Upper lobe of left lung (tissue), 6 donors: ENCODE measurements around the gene CLMN. TPM values are rescaled to one million over a fixed set of nuclear protein-coding genes. Genes with fewer than 3 reads are reported as not detected.
A peak's percentile ranks its signal among the peaks of the same experiment; 100 is the strongest.

Experiments
- ATAC-seq, 2 donors: fragments of 200-7000 bp; cut with Tn5 transposase; one replicate each; pipeline ENCODE4 v1.9.1; 2022; ENCODE audit warnings: mild to moderate bottlenecking in 2 of 2, moderate library complexity in 2 of 2; ENCODE audit not compliant: low FRiP score in 2 of 2
- DNase-seq, 2 donors: peaks; one replicate each; pipeline ENCODE4 v3.0.0-alpha.2; 2019 to 2020
- H3K27ac ChIP-seq, 4 donors: fragments of 200-600 bp; sonication (generic); one replicate each; pipeline ENCODE4 v1.5.1; 2016 to 2019
- H3K27me3 ChIP-seq, 4 donors: fragments of 200-600 bp; sonication (generic); one replicate each; pipeline ENCODE4 v1.5.1; 2017 to 2019
- H3K36me3 ChIP-seq, 4 donors: fragments of 200-600 bp; sonication (generic); one replicate each; pipeline ENCODE4 v1.5.1; 2016 to 2019
- H3K4me1 ChIP-seq, 4 donors: fragments of 200-600 bp; sonication (generic); one replicate each; pipeline ENCODE4 v1.5.1; 2018 to 2019
- H3K4me3 ChIP-seq, 4 donors: fragments of 200-600 bp; sonication (generic); one replicate each; pipeline ENCODE4 v1.5.1; 2017 to 2019; ENCODE audit warnings: mild to moderate bottlenecking in 2 of 4, moderate library complexity in 1 of 4
- H3K9me3 ChIP-seq, 4 donors: fragments of 200-600 bp; sonication (generic); one replicate each; pipeline ENCODE4 v1.5.1; 2018 to 2019
- CTCF ChIP-seq, 6 experiments: fragments of 450-650 bp in 4 of 6; fragments of 200-600 bp in 2 of 6; sonication (generic) in 2 of 6; IDR thresholded peaks; one replicate each; pipeline ENCODE4 v1.5.1; 2016 to 2019; ENCODE audit warnings: antibody characterized with exemption in 6 of 6
- EP300 ChIP-seq, 4 donors: sonication (generic); formaldehyde crosslinking; IDR thresholded peaks; one replicate each; pipeline ENCODE4 v1.5.1; 2017; ENCODE audit warnings: antibody characterized with exemption in 4 of 4, control low read depth in 2 of 4
- POLR2A ChIP-seq, 4 donors: fragments of 450-650 bp; IDR thresholded peaks; one replicate each; pipeline ENCODE4 v1.5.1; 2016 to 2017; ENCODE audit warnings: antibody characterized with exemption in 4 of 4, mild to moderate bottlenecking in 2 of 4
- POLR2AphosphoS5 ChIP-seq, 2 donors: sonication (generic); formaldehyde crosslinking; IDR thresholded peaks; one replicate each; pipeline ENCODE4 v1.5.1; 2017; ENCODE audit warnings: antibody characterized with exemption in 2 of 2
- WGBS, 2 donors: methylation state at CpG; one replicate each; pipeline ENCODE4 v1.1.5; 2017 to 2018; 5-methylcytosine and 5-hydroxymethylcytosine counted together
- total RNA-seq, 6 donors: library from RNA; depleted of rRNA in 4 of 6; stranded (reverse); fragments of >200 nt in 4 of 6; gene quantifications; one replicate each; pipeline versions ENCODE4 v1.1.0 to v1.2.1, GENCODE V29; 2016 to 2021
- donor health status: DM: no; HTN: no; CAD: no; lungs with moderate emphysema.
- donor health status: DM: no; HTN: yes; CAD: no; lungs with severe emphysema.

The CLMN gene
- total RNA-seq, 6 donors from 2014 or later, result 9.7 to 35.5 (median 18.8) TPM

GRCh38 chr14:95362138-95362494, 42.4 kb upstream of the CLMN start:
- TF ChIP-seq EP300 (IDR thresholded peaks at IDR 0.05) (no peak), CTCF (IDR thresholded peaks at IDR 0.05) (no peak), POLR2A (IDR thresholded peaks at IDR 0.05) (no peak), POLR2AphosphoS5 (IDR thresholded peaks at IDR 0.05) (no peak)
- Histone ChIP-seq H3K9me3 (no peaks in the 10 kb centered on the region), H3K27me3 (peaks cover 0 to 10% (median 0%) of the 10 kb centered on the region in 4 donors), H3K4me1 (peaks cover 0 to 13% (median 4%) of the 10 kb centered on the region in 4 donors), H3K36me3 (no peaks in the 10 kb centered on the region), H3K4me3 (no peak overlapping the region), H3K27ac (no peak overlapping the region)
- DNase-seq (no peak), ATAC-seq (no peak)
- 62 to 66% methylated on average over 7 to 9 of the region's 9 CpGs for WGBS, 2 donors

- H3K4me3 ChIP-seq, result no peak overlapping the region
- no peak for TF ChIP-seq POLR2AphosphoS5 (IDR thresholded peaks at IDR 0.05)
- TF ChIP-seq EP300 (IDR thresholded peaks at IDR 0.05), result no peak
- no peak for TF ChIP-seq POLR2A (IDR thresholded peaks at IDR 0.05)
- peak; percentile 40 to 64 (median 56) for TF ChIP-seq CTCF (IDR thresholded peaks at IDR 0.05)
- peak in 1 of 2 donors; percentile 37 for DNase-seq
- no peaks in the 10 kb centered on the region for H3K36me3 ChIP-seq
- peak; percentile 35 to 68 for ATAC-seq
- H3K9me3 ChIP-seq, result no peaks in the 10 kb centered on the region
- 18 to 27% methylated on average over 12 to 19 of the region's 19 CpGs for WGBS, 2 donors
- no peak overlapping the region for H3K27ac ChIP-seq
- peaks cover 0 to 10% (median 0%) of the 10 kb centered on the region in 4 donors for H3K27me3 ChIP-seq
- H3K4me1 ChIP-seq, result peaks cover 0 to 13% (median 4%) of the 10 kb centered on the region in 4 donors
Measured at GRCh38 chr14:95361373-95362137, 41.8 kb upstream of the CLMN start.

GRCh38 chr14:95360828-95361227, 41.1 kb upstream of the CLMN start:
- H3K36me3 ChIP-seq, result no peaks in the 10 kb centered on the region
- DNase-seq, result peak in 1 of 2 donors; percentile 1
- TF ChIP-seq POLR2AphosphoS5 (IDR thresholded peaks at IDR 0.05) (no peak), EP300 (IDR thresholded peaks at IDR 0.05) (no peak), POLR2A (IDR thresholded peaks at IDR 0.05) (no peak), CTCF (IDR thresholded peaks at IDR 0.05) (no peak)
- no peak overlapping the region for H3K4me3 ChIP-seq
- no peaks in the 10 kb centered on the region for H3K9me3 ChIP-seq
- 87 to 94% methylated on average over 9 of the region's 9 CpGs for WGBS, 2 donors
- no peak for ATAC-seq
- H3K4me1 ChIP-seq, result peaks cover 0 to 13% (median 3%) of the 10 kb centered on the region in 4 donors
- H3K27me3 ChIP-seq, result peaks cover 0 to 10% (median 0%) of the 10 kb centered on the region in 4 donors
- no peak overlapping the region for H3K27ac ChIP-seq

DNA sequence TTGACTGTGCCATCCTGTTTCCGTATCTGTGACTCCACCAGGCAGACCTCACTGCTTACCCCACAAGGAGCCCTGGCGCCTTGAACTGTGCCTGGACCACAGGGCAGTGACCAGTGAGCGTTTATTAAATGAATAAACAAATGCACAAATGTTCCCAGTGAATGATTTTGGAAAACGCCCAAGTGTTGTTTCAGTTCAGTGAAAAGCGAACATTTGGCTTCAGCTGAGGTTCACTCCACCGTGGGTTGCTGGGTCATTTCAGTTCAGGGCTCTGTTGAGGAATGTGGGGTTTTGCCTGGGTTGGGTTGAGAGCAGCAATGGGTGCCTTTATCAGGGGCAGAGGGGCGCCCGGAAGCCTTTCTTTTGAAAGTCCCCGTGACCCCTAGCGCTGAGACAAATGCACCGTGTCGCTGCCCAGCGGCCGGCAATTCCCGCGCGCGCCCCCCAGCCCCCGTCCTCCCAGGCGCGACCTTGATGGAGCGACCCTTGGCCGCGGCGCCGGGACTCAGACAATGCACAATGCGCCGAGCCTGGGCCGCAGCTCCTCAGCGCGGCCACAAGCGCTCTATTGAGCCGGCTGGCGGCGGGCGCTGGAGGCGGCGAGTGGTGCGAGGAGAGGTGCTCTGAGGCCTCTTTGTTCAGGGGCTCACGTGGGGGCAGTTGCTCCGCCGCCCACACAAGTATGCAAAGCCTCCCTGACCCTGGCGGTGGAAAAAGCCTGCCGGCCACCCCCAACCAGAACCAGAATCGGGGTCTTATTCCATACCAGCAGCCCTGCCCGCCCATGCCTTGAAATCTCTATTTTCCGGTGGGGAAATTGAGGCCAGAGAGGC, 40.5 kb upstream of the CLMN start:
- TF ChIP-seq POLR2AphosphoS5 (IDR thresholded peaks at IDR 0.05) (no peak), POLR2A (IDR thresholded peaks at IDR 0.05) (no peak), EP300 (IDR thresholded peaks at IDR 0.05) (no peak), CTCF (IDR thresholded peaks at IDR 0.05) (no peak)
- H3K27me3 ChIP-seq, result peaks cover 0 to 10% (median 0%) of the 10 kb centered on the region in 4 donors
- no peak overlapping the region for H3K27ac ChIP-seq
- H3K4me1 ChIP-seq, result peaks cover 0 to 13% (median 2%) of the 10 kb centered on the region in 4 donors
- ATAC-seq (no peak), DNase-seq (peak in 1 of 2 donors; percentile 84)
- no peaks in the 10 kb centered on the region for H3K9me3 ChIP-seq
- no peaks in the 10 kb centered on the region for H3K36me3 ChIP-seq
- H3K4me3 ChIP-seq, result no peak overlapping the region
- WGBS, 2 donors, result 26 to 55% methylated on average over 8 to 47 of the region's 47 CpGs
